Progenitor cell of endocrine pancreas (in vitro differentiated cells): Measurements from ENCODE around the gene COP1. TPM values are rescaled to one million over a fixed set of nuclear protein-coding genes. Genes with fewer than 3 reads are reported as not detected.
A peak's percentile ranks its signal among the peaks of the same experiment; 100 is the strongest.
"Not testable (repeated sequence)": the region's sequence is repeated elsewhere in the genome, so short reads cannot be mapped to it uniquely, and the experiment has no call there.

Source experiments
- DNase-seq: peaks from one replicate; pipeline ENCODE4 v3.0.0; 2021; ENCODE audit warnings: low spot score; ENCODE audit not compliant: unreplicated experiment
- H3K27ac Mint-ChIP-seq: 2 replicates; pipeline ENCODE4 v1.8.0; 2021; ENCODE audit warnings: mild to moderate bottlenecking, moderate library complexity, mixed read lengths
- H3K27me3 Mint-ChIP-seq: 2 replicates; pipeline ENCODE4 v1.8.0; 2021; ENCODE audit warnings: mixed read lengths
- H3K36me3 Mint-ChIP-seq: 2 replicates; pipeline ENCODE4 v1.8.0; 2022; ENCODE audit warnings: mixed read lengths; ENCODE audit not compliant: insufficient read depth
- H3K4me1 Mint-ChIP-seq: 2 replicates; pipeline ENCODE4 v1.8.0; 2021; ENCODE audit warnings: low read depth, mixed read lengths
- H3K4me3 Mint-ChIP-seq: 2 replicates; pipeline ENCODE4 v1.8.0; 2021; ENCODE audit warnings: low read depth, mild to moderate bottlenecking, moderate library complexity, mixed read lengths
- H3K9me3 Mint-ChIP-seq: 2 replicates; pipeline ENCODE4 v1.8.0; 2021; ENCODE audit warnings: low read depth, mixed read lengths
- total RNA-seq: library from RNA; stranded (reverse); gene quantifications from 2 replicates; pipeline ENCODE4 v1.2.1, GENCODE V29; 2021
- TF ChIP-seq, protein P1 (sequence below): fragments of 200-600 bp; sonication (generic); IDR thresholded peaks from one replicate; pipeline ENCODE4 v1.5.0; 2021; ENCODE audit warnings: antibody characterized with exemption, mild to moderate bottlenecking; ENCODE audit not compliant: unreplicated experiment

The COP1 gene
- total RNA-seq, 1 donor from 2014 or later = 58.1 TPM

DNA sequence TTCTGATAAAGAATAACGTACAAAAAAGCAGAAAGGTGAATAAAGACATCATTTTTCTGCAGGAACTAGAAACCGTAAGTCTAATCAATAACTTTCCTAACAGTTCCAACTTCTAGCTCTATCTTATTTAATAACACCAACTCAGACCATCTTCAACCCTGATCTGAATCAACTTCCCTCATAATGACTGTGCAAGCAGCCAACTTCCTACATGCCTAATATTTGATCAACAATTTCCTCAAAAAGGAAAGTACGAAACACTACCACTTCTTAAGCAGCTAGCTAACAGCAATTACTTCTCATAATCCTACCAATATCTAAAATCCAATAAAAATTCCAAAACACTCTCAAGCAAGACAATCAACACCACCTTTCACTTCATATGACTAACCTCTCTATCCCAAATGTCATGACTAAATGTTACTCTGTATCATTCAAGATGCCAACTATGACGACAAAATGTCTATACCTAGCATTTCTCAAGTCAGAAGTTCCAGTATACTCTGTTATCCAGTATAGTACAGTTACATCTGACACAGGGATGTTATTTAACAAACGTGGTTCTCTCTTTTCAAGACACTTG is 1.7 kb downstream of the COP1 start:
- peaks cover 31% of the 10 kb centered on the region for H3K4me1 Mint-ChIP-seq
- no peaks in the 10 kb centered on the region for H3K27me3 Mint-ChIP-seq
- H3K9me3 Mint-ChIP-seq = no peaks in the 10 kb centered on the region
- H3K27ac Mint-ChIP-seq = peak overlapping the region; percentile 94
- peaks cover 1% of the 10 kb centered on the region for H3K36me3 Mint-ChIP-seq
- DNase-seq = no peak
- peak overlapping the region; percentile 88 for H3K4me3 Mint-ChIP-seq
- TF ChIP-seq, protein P1, sequence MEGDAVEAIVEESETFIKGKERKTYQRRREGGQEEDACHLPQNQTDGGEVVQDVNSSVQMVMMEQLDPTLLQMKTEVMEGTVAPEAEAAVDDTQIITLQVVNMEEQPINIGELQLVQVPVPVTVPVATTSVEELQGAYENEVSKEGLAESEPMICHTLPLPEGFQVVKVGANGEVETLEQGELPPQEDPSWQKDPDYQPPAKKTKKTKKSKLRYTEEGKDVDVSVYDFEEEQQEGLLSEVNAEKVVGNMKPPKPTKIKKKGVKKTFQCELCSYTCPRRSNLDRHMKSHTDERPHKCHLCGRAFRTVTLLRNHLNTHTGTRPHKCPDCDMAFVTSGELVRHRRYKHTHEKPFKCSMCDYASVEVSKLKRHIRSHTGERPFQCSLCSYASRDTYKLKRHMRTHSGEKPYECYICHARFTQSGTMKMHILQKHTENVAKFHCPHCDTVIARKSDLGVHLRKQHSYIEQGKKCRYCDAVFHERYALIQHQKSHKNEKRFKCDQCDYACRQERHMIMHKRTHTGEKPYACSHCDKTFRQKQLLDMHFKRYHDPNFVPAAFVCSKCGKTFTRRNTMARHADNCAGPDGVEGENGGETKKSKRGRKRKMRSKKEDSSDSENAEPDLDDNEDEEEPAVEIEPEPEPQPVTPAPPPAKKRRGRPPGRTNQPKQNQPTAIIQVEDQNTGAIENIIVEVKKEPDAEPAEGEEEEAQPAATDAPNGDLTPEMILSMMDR = no peak

GRCh38 chr1:176204655-176205054 is 2.4 kb downstream of the COP1 start:
- H3K9me3 Mint-ChIP-seq, H3K36me3 Mint-ChIP-seq, DNase-seq, H3K27me3 Mint-ChIP-seq, H3K27ac Mint-ChIP-seq: not testable (repeated sequence)
- Mint-ChIP-seq H3K4me1 (peaks cover 29% of the 10 kb centered on the region), H3K4me3 (peak overlapping the region; percentile 88)

GRCh38 chr1:176203735-176204134 is 3.4 kb downstream of the COP1 start:
- no peaks in the 10 kb centered on the region for H3K27me3 Mint-ChIP-seq
- TF ChIP-seq, protein P1 = no peak
- no peak overlapping the region for H3K4me3 Mint-ChIP-seq
- H3K4me1 Mint-ChIP-seq = peaks cover 28% of the 10 kb centered on the region
- H3K27ac Mint-ChIP-seq = no peak overlapping the region
- DNase-seq = no peak
- H3K36me3 Mint-ChIP-seq = peaks cover 1% of the 10 kb centered on the region
- no peaks in the 10 kb centered on the region for H3K9me3 Mint-ChIP-seq

DNA sequence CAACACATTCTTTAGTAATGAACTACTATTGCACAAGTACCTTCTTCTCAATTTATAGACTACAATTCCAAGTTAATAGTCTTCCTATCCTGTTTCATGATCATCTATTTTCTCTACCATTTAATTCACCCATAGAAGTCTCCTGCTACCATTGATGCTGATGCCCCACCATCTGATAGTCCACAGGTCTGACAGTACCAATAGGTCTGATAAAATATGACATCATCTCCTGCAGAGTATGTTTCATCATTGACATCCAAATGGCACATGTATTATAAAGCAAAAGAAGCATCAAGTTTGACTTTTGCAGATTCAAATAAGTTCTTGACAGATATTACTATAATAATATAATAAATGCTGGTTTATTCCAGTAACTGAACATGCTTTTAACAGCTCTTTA is 5.5 kb downstream of the COP1 start:
- Mint-ChIP-seq H3K27me3 (no peaks in the 10 kb centered on the region), H3K27ac (no peak overlapping the region), H3K36me3 (peaks cover 1% of the 10 kb centered on the region), H3K9me3 (no peaks in the 10 kb centered on the region), H3K4me3 (no peak overlapping the region), H3K4me1 (peaks cover 21% of the 10 kb centered on the region)
- no peak for DNase-seq
- TF ChIP-seq, protein P1 = no peak

- no peaks in the 10 kb centered on the region for H3K27me3 Mint-ChIP-seq
- no peak for DNase-seq
- TF ChIP-seq, protein P1 = no peak
- no peak overlapping the region for H3K27ac Mint-ChIP-seq
- H3K36me3 Mint-ChIP-seq = peaks cover 1% of the 10 kb centered on the region
- no peak overlapping the region for H3K4me3 Mint-ChIP-seq
- H3K9me3 Mint-ChIP-seq = no peaks in the 10 kb centered on the region
- H3K4me1 Mint-ChIP-seq = peaks cover 14% of the 10 kb centered on the region
These were observed 7.4 kb downstream of the COP1 start for GRCh38 chr1:176199707-176200106.

GRCh38 chr1:176198413-176198812 is 8.7 kb downstream of the COP1 start:
- H3K9me3 Mint-ChIP-seq = peaks cover 3% of the 10 kb centered on the region
- no peaks in the 10 kb centered on the region for H3K27me3 Mint-ChIP-seq
- peaks cover 1% of the 10 kb centered on the region for H3K36me3 Mint-ChIP-seq
- H3K4me1 Mint-ChIP-seq = peaks cover 8% of the 10 kb centered on the region
- no peak overlapping the region for H3K4me3 Mint-ChIP-seq
- TF ChIP-seq, protein P1 = no peak
- DNase-seq = no peak
- no peak overlapping the region for H3K27ac Mint-ChIP-seq
